DND-41 (cell line): Measurements from ENCODE around the gene APH1B.

Experiments
- ATAC-seq: fragments of 200-7000 bp; cut with Tn5 transposase; 3 replicates; pipeline ENCODE4 v1.9.1; 2021; ENCODE audit warnings: low read depth; ENCODE audit not compliant: insufficient read depth
- DNase-seq: peaks from one replicate; pipeline ENCODE4 v3.0.0-alpha.2; 2020
- H2AFZ ChIP-seq: 2 replicates; pipeline ENCODE4 v1.6.0; 2012; ENCODE audit warnings: low read depth, low read length
- H3K27ac ChIP-seq: 2 replicates; pipeline ENCODE4 v1.5.1; 2012; ENCODE audit warnings: low read length, inconsistent platforms
- H3K27me3 ChIP-seq: fragments of 200-600 bp; sonication (generic); 2 replicates; pipeline ENCODE4 v1.6.0; 2012; ENCODE audit warnings: low read length, mild to moderate bottlenecking, inconsistent platforms; ENCODE audit not compliant: insufficient read depth, poor library complexity
- H3K36me3 ChIP-seq: 2 replicates; pipeline ENCODE4 v1.5.1; 2012; ENCODE audit warnings: low read length, inconsistent platforms; ENCODE audit not compliant: insufficient read depth
- H3K4me1 ChIP-seq: 2 replicates; pipeline ENCODE4 v1.5.1; 2012; ENCODE audit warnings: mild to moderate bottlenecking, low read length; ENCODE audit not compliant: insufficient read depth
- H3K4me2 ChIP-seq: 2 replicates; pipeline ENCODE4 v1.6.0; 2012; ENCODE audit warnings: mild to moderate bottlenecking, moderate library complexity, low read length, inconsistent platforms; ENCODE audit not compliant: insufficient read depth
- H3K4me3 ChIP-seq, 2 experiments: fragments of 200-600 bp in 1 of 2; shearing (Covaris generic) in 1 of 2; 2 replicates each; pipeline ENCODE4 v1.5.1; 2012 to 2016; ENCODE audit warnings: inconsistent platforms in 2 of 2, low read length in 2 of 2, mild to moderate bottlenecking in 2 of 2, low read depth in 1 of 2, moderate library complexity in 1 of 2
- H3K79me2 ChIP-seq: 2 replicates; pipeline ENCODE4 v1.6.0; 2012; ENCODE audit warnings: low read length, inconsistent platforms; ENCODE audit not compliant: insufficient read depth
- H3K9ac ChIP-seq: 2 replicates; pipeline ENCODE4 v1.6.0; 2012; ENCODE audit warnings: low read depth, mild to moderate bottlenecking, inconsistent platforms, low read length, moderate library complexity
- H3K9me3 ChIP-seq: 2 replicates; pipeline ENCODE4 v1.5.1; 2012; ENCODE audit warnings: low read length, moderate library complexity, mild to moderate bottlenecking, inconsistent platforms; ENCODE audit not compliant: insufficient read depth, severe bottlenecking
- H4K20me1 ChIP-seq: 2 replicates; pipeline ENCODE4 v1.6.0; 2012; ENCODE audit warnings: low read length; ENCODE audit not compliant: insufficient read depth
- EZH2 ChIP-seq: IDR thresholded peaks from 3 replicates; pipeline ENCODE4 v1.6.1; 2012; ENCODE audit warnings: borderline replicate concordance, low read depth, mild to moderate bottlenecking, moderate library complexity, low read length, inconsistent platforms; ENCODE audit not compliant: severe bottlenecking
- TF ChIP-seq, protein P1 (sequence below): IDR thresholded peaks from 2 replicates; pipeline ENCODE4 v1.5.1; 2012; ENCODE audit warnings: borderline replicate concordance, low read length, moderate library complexity, mild to moderate bottlenecking; ENCODE audit not compliant: poor library complexity, severe bottlenecking; ENCODE audit errors: extremely low read depth

The APH1B gene

DNA sequence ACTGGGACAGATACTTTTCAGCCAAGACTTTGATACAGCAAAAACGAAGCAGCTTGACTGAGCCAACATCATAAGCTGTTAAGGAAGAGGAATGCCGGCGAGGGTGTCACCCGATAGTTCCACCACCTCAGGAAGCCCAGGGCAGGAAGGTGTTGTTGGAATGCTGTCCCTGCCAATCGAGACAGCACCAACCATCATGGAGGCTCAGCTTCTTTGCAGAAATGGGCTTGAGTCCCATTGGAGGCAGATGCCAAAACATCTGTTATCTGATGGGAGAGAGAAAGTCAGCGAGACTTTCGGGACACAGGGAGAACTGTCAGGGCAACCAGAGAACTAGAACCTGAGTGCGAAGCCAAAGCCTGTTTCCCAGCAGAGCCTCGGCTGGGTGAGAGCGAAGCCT lies 53.5 kb downstream of the APH1B start:
- H3K27ac ChIP-seq: no peak overlapping the region
- H3K27me3 ChIP-seq: no peaks in the 10 kb centered on the region
- no peak overlapping the region for H3K4me3 ChIP-seq
- DNase-seq (no peak), ATAC-seq (no peak)
- TF ChIP-seq, protein P1, sequence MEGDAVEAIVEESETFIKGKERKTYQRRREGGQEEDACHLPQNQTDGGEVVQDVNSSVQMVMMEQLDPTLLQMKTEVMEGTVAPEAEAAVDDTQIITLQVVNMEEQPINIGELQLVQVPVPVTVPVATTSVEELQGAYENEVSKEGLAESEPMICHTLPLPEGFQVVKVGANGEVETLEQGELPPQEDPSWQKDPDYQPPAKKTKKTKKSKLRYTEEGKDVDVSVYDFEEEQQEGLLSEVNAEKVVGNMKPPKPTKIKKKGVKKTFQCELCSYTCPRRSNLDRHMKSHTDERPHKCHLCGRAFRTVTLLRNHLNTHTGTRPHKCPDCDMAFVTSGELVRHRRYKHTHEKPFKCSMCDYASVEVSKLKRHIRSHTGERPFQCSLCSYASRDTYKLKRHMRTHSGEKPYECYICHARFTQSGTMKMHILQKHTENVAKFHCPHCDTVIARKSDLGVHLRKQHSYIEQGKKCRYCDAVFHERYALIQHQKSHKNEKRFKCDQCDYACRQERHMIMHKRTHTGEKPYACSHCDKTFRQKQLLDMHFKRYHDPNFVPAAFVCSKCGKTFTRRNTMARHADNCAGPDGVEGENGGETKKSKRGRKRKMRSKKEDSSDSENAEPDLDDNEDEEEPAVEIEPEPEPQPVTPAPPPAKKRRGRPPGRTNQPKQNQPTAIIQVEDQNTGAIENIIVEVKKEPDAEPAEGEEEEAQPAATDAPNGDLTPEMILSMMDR: no peak
- TF ChIP-seq EZH2: no peak
- no peak overlapping the region for H3K4me2 ChIP-seq
- H2AFZ ChIP-seq: no peak overlapping the region
- H3K36me3 ChIP-seq: no peaks in the 10 kb centered on the region
- H3K79me2 ChIP-seq: no peaks in the 10 kb centered on the region
- H3K4me1 ChIP-seq: no peaks in the 10 kb centered on the region
- no peaks in the 10 kb centered on the region for H4K20me1 ChIP-seq
- no peak overlapping the region for H3K9ac ChIP-seq
- no peaks in the 10 kb centered on the region for H3K9me3 ChIP-seq

DNA sequence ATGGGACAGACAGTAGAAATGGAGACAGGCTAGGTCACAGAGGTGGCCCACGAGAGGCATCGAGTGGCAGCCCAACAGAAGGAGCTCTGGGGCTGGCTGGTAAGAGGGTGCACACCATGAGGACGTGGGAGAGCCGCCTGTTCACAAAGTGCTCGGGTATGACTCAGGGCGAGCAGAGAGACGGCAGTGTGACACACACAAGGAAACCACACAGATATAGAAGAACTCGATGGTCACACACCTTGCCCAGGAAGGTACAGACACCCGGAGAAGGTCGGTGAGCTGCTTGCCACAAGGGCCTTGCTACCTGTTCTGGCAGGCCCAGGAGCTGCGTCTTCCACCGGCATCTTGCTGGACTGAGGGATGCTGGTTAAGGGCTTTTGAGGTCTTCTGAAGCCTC lies 54.1 kb downstream of the APH1B start:
- no peak for DNase-seq

DNA sequence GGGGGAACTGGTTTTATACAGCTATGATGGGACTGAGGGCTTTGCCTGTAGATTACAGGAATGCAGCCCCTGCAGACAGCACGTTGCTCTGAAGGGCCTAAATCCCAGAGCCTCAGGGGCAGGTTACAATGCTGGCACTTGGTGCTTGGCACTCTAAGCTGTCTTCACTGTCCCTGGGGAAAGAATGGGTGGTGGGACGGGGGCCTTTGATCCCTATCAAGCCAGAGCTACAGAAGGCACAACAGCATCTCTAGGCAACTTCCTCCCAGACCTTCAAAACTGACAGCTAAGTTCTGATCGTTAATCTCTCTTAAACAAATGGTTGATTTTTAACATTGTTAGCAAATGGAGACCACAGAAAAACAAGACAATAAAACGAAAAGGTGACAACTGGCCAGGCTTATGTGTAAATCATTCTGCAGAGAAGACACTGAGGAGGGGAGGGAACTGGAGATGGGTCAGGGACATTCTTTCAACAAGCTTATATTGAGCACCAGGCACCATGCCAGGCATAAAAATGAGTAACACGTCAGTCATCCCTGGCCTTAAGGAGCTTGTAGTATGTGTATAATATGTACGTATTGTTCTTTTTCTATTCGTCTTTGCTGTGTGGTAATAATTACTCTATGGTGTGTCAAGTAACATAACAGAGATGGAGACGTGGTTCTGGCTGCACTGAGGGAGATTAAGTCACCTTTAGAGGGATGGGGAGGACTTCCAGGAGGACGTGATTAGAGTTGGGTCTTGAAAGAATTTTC lies 55.1 kb downstream of the APH1B start:
- Histone ChIP-seq H3K36me3 (no peaks in the 10 kb centered on the region), H3K9ac (no peak overlapping the region), H2AFZ (no peak overlapping the region), H3K79me2 (no peaks in the 10 kb centered on the region), H3K4me3 (no peak overlapping the region), H3K4me1 (no peaks in the 10 kb centered on the region), H3K9me3 (no peaks in the 10 kb centered on the region), H3K27me3 (no peaks in the 10 kb centered on the region), H4K20me1 (no peaks in the 10 kb centered on the region), H3K27ac (no peak overlapping the region), H3K4me2 (no peak overlapping the region)
- TF ChIP-seq, protein P1: no peak
- no peak for TF ChIP-seq EZH2
- no peak for DNase-seq
- no peak for ATAC-seq

More for the DNA sequence above, 54.1 kb downstream of the APH1B start:
- no peaks in the 10 kb centered on the region for H3K4me1 ChIP-seq
- TF ChIP-seq, protein P1: no peak
- TF ChIP-seq EZH2: no peak
- no peak overlapping the region for H2AFZ ChIP-seq
- H3K79me2 ChIP-seq: no peaks in the 10 kb centered on the region
- no peak overlapping the region for H3K9ac ChIP-seq
- no peaks in the 10 kb centered on the region for H3K36me3 ChIP-seq
- no peaks in the 10 kb centered on the region for H4K20me1 ChIP-seq
- no peak overlapping the region for H3K27ac ChIP-seq
- H3K9me3 ChIP-seq: no peaks in the 10 kb centered on the region
- no peak overlapping the region for H3K4me3 ChIP-seq
- no peaks in the 10 kb centered on the region for H3K27me3 ChIP-seq
- H3K4me2 ChIP-seq: no peak overlapping the region
- ATAC-seq: no peak

DNA sequence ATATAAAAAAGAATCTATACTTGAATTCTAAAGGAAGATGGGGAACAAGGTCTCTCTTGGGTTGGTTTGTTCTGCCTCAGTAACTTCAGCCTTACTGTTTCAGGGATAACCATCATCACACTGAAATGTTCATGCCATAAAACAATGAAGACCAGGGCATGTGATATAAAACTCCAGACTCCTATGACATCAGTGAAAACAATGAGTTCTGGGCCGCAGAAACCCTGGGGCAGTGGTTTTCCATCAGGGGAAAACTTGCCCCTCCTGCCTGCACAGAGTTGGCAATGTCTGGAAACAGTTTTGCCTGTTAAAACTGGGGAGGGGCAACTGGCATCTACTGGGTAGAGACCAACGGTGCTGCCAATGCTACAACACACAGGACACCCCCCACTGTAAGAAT lies 57.4 kb downstream of the APH1B start:
- DNase-seq: no peak
- Histone ChIP-seq H3K4me1 (no peaks in the 10 kb centered on the region), H3K79me2 (no peaks in the 10 kb centered on the region), H3K36me3 (no peaks in the 10 kb centered on the region), H3K27me3 (no peaks in the 10 kb centered on the region), H4K20me1 (no peaks in the 10 kb centered on the region), H3K4me3 (no peak overlapping the region), H3K27ac (no peak overlapping the region), H2AFZ (no peak overlapping the region), H3K4me2 (no peak overlapping the region), H3K9ac (no peak overlapping the region), H3K9me3 (no peaks in the 10 kb centered on the region)
- TF ChIP-seq, protein P1: no peak
- TF ChIP-seq EZH2: no peak
- ATAC-seq: no peak
